ENCODE results near the gene DEFB128. TPM values are rescaled to one million over a fixed set of nuclear protein-coding genes. Genes with fewer than 3 reads are reported as not detected.
"Not testable (repeated sequence)": the region's sequence is repeated elsewhere in the genome, so short reads cannot be mapped to it uniquely, and the experiment has no call there.

The DEFB128 gene
- total RNA-seq = not detected

GRCh38 chr20:189611-190010, at the start of gene DEFB128:
TSS of gene DEFB128 (minus strand) at chr20:189711. CDS start at chr20:189623, 88 bp downstream.
- TF ChIP-seq CTCF (IDR thresholded peaks at IDR 0.05) = no peak
- no peak for TF ChIP-seq POLR2A (IDR thresholded peaks at IDR 0.05)
- intact Hi-C loops (cut with DNase I; ENCODE audit: low total_unique reads) = no loop called here
- 62 to 66% methylated on average over 7 of the region's 7 CpGs for WGBS, 2 donors
- DNase-seq (ENCODE audit: low spot score in 2 of 2) = no peak
- no peak within 1 kb of the TSS for H3K4me3 ChIP-seq (ENCODE audit: low read depth, poor library complexity, severe bottlenecking)

GRCh38 chr20:237929-238328, 48.4 kb upstream of the DEFB128 start:
- 71% methylated on average over 3 of the region's 3 CpGs for WGBS, 2 donors
- intact Hi-C loops (cut with DNase I; ENCODE audit: low total_unique reads) = no loop called here
- TF ChIP-seq CTCF (IDR thresholded peaks at IDR 0.05) (no peak), POLR2A (IDR thresholded peaks at IDR 0.05) (no peak)
- H3K4me3 ChIP-seq (ENCODE audit: low read depth, poor library complexity, severe bottlenecking) = no peak overlapping the region
- DNase-seq (ENCODE audit: low spot score in 2 of 2) = no peak

- WGBS, 2 donors = 52 to 54% methylated on average over 4 of the region's 4 CpGs
- intact Hi-C loops (cut with DNase I; ENCODE audit: low total_unique reads) = no loop called here
- no peak for DNase-seq (ENCODE audit: low spot score in 2 of 2)
- TF ChIP-seq POLR2A (IDR thresholded peaks at IDR 0.05) (no peak), CTCF (IDR thresholded peaks at IDR 0.05) (peak in 1 of 3 donors; percentile 27)
- H3K4me3 ChIP-seq (ENCODE audit: low read depth, poor library complexity, severe bottlenecking) = no peak overlapping the region
Observed at GRCh38 chr20:237489-237888, 48.0 kb upstream of the DEFB128 start.

GRCh38 chr20:235891-236290, 46.4 kb upstream of the DEFB128 start:
- no peak overlapping the region for H3K4me3 ChIP-seq (ENCODE audit: low read depth, poor library complexity, severe bottlenecking)
- 39 to 46% methylated on average over 1 of the region's 1 CpG for WGBS, 2 donors
- no peak for TF ChIP-seq CTCF (IDR thresholded peaks at IDR 0.05)
- no peak for TF ChIP-seq POLR2A (IDR thresholded peaks at IDR 0.05)
- intact Hi-C loops (cut with DNase I; ENCODE audit: low total_unique reads) = no loop called here
- no peak for DNase-seq (ENCODE audit: low spot score in 2 of 2)

GRCh38 chr20:227439-228105, 38.1 kb upstream of the DEFB128 start:
- no peak for DNase-seq (ENCODE audit: low spot score in 2 of 2)
- TF ChIP-seq CTCF (IDR thresholded peaks at IDR 0.05) (no peak), POLR2A (IDR thresholded peaks at IDR 0.05) (no peak)
- no peak overlapping the region for H3K4me3 ChIP-seq (ENCODE audit: low read depth, poor library complexity, severe bottlenecking)
- WGBS, 2 donors = 69 to 75% methylated on average over 3 of the region's 3 CpGs
- intact Hi-C loops (cut with DNase I; ENCODE audit: low total_unique reads) = no loop called here

GRCh38 chr20:226958-227357, 37.4 kb upstream of the DEFB128 start, which contains the start of gene DEFB129:
TSS of gene DEFB129 (plus strand) at chr20:227258. CDS start at chr20:227289, 31 bp downstream.
- intact Hi-C loops (cut with DNase I; ENCODE audit: low total_unique reads) = no loop called here
- no peak within 1 kb of the TSS for H3K4me3 ChIP-seq (ENCODE audit: low read depth, poor library complexity, severe bottlenecking)
- no peak for TF ChIP-seq POLR2A (IDR thresholded peaks at IDR 0.05)
- TF ChIP-seq CTCF (IDR thresholded peaks at IDR 0.05) = no peak
- WGBS, 2 donors = 75% methylated on average over 3 of the region's 3 CpGs
- no peak for DNase-seq (ENCODE audit: low spot score in 2 of 2)

- DNase-seq (ENCODE audit: low spot score in 2 of 2); intact Hi-C loops (cut with DNase I; ENCODE audit: low total_unique reads); H3K4me3 ChIP-seq (ENCODE audit: low read depth, poor library complexity, severe bottlenecking): not testable (repeated sequence)
- 78 to 91% methylated on average over 3 of the region's 3 CpGs for WGBS, 2 donors
Observed at GRCh38 chr20:225879-226278, 36.4 kb upstream of the DEFB128 start.
